ENCODE data around the gene GNAT2. TPM values are rescaled to one million over a fixed set of nuclear protein-coding genes. Genes with fewer than 3 reads are reported as not detected.

The GNAT2 gene
- total and polyA plus RNA-seq, 2 donors (not counting 1 experiment from before 2014, with no cell fraction given): 0.17 to 0.22 TPM

DNA sequence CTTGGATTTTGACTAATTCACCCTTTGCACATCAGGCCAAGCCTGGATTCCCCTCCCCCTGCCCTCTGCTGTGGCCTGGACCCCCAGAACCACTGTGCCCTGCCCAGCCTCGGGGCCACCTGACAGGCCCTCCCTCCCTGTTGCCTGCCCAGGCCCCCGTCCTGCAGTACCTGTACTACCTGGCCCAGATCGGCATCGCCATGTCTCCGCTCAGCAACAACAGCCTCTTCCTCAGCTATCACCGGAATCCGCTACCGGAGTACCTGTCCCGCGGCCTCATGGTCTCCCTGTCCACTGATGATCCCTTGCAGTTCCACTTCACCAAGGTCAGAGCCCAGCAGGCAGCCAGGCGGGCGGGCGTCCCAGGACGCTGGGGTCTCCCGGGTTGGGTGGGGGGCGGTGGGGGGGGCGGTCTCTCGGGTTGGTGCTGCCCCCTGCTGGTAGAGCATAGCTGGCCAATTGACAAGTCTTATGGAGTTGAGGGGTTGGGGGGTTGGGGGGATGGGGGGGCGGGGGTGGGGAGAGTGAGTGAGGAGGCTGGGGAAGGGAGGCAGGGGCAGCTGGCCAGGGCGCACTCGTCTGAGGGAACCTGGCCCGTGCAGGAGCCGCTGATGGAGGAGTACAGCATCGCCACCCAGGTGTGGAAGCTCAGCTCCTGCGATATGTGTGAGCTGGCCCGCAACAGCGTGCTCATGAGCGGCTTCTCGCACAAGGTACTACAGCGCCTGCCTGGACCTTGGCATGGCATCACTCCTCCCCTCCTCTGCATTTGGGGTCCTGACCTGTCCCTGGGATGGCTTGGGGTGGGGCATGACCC, 10.9 kb upstream of the GNAT2 start:
- Histone ChIP-seq H3K4me1 (ENCODE audit: control insufficient read depth, extremely low read depth, insufficient read depth, low read length) (no peaks in the 10 kb centered on the region), H3K27me3 (ENCODE audit: control insufficient read depth, insufficient read depth, low read length) (no peaks in the 10 kb centered on the region), H3K4me3 (replicated peaks in 1 of 4; ENCODE audit: control extremely low read depth in 1 of 4, insufficient read depth in 1 of 4, low read depth in 3 of 4, low read length in 4 of 4) (no peak overlapping the region), H3K79me2 (ENCODE audit: control insufficient read depth, insufficient read depth, low read length) (peaks cover 1% of the 10 kb centered on the region), H2AFZ (ENCODE audit: low read length) (no peak overlapping the region), H3K4me2 (ENCODE audit: extremely low read depth, insufficient read depth, low read length) (no peak overlapping the region), H3K9ac (ENCODE audit: insufficient read depth, low read length) (no peak overlapping the region), H4K20me1 (ENCODE audit: control insufficient read depth, extremely low read depth, insufficient read depth, low read length) (no peaks in the 10 kb centered on the region), H3K9me3 (ENCODE audit: control insufficient read depth, insufficient read depth, low read depth, low read length) (no peaks in the 10 kb centered on the region), H3K36me3 (ENCODE audit: control insufficient read depth, insufficient read depth, low read length) (peaks cover 33% of the 10 kb centered on the region), H3K27ac (ENCODE audit: insufficient read depth, low read length) (no peak overlapping the region)
- TF ChIP-seq EZH2 (IDR thresholded peaks at IDR 0.05; ENCODE audit: low read length, missing control alignments) (no peak), CTCF (conservative IDR thresholded peaks at IDR 0.05 in 1 of 2, IDR thresholded peaks at IDR 0.05 in 1 of 2; ENCODE audit: low read depth in 1 of 2, low read length in 2 of 2) (peak; percentile 3 to 13)
- no peak for DNase-seq (ENCODE audit: low read depth in 2 of 2)

GRCh38 chr1:109629372-109630030, 10.1 kb upstream of the GNAT2 start:
- DNase-seq (ENCODE audit: low read depth in 2 of 2): no peak
- Histone ChIP-seq H3K79me2 (ENCODE audit: control insufficient read depth, insufficient read depth, low read length) (peaks cover 8% of the 10 kb centered on the region), H3K4me1 (ENCODE audit: control insufficient read depth, extremely low read depth, insufficient read depth, low read length) (peaks cover 1% of the 10 kb centered on the region), H3K27me3 (ENCODE audit: control insufficient read depth, insufficient read depth, low read length) (no peaks in the 10 kb centered on the region), H3K4me3 (replicated peaks in 1 of 4; ENCODE audit: control extremely low read depth in 1 of 4, insufficient read depth in 1 of 4, low read depth in 3 of 4, low read length in 4 of 4) (no peak overlapping the region), H3K27ac (ENCODE audit: insufficient read depth, low read length) (no peak overlapping the region), H4K20me1 (ENCODE audit: control insufficient read depth, extremely low read depth, insufficient read depth, low read length) (no peaks in the 10 kb centered on the region), H2AFZ (ENCODE audit: low read length) (no peak overlapping the region), H3K9me3 (ENCODE audit: control insufficient read depth, insufficient read depth, low read depth, low read length) (no peaks in the 10 kb centered on the region), H3K36me3 (ENCODE audit: control insufficient read depth, insufficient read depth, low read length) (peaks cover 33% of the 10 kb centered on the region), H3K4me2 (ENCODE audit: extremely low read depth, insufficient read depth, low read length) (no peak overlapping the region), H3K9ac (ENCODE audit: insufficient read depth, low read length) (no peak overlapping the region)
- TF ChIP-seq CTCF (conservative IDR thresholded peaks at IDR 0.05 in 1 of 2, IDR thresholded peaks at IDR 0.05 in 1 of 2; ENCODE audit: low read depth in 1 of 2, low read length in 2 of 2) (no peak), EZH2 (IDR thresholded peaks at IDR 0.05; ENCODE audit: low read length, missing control alignments) (no peak)

DNA sequence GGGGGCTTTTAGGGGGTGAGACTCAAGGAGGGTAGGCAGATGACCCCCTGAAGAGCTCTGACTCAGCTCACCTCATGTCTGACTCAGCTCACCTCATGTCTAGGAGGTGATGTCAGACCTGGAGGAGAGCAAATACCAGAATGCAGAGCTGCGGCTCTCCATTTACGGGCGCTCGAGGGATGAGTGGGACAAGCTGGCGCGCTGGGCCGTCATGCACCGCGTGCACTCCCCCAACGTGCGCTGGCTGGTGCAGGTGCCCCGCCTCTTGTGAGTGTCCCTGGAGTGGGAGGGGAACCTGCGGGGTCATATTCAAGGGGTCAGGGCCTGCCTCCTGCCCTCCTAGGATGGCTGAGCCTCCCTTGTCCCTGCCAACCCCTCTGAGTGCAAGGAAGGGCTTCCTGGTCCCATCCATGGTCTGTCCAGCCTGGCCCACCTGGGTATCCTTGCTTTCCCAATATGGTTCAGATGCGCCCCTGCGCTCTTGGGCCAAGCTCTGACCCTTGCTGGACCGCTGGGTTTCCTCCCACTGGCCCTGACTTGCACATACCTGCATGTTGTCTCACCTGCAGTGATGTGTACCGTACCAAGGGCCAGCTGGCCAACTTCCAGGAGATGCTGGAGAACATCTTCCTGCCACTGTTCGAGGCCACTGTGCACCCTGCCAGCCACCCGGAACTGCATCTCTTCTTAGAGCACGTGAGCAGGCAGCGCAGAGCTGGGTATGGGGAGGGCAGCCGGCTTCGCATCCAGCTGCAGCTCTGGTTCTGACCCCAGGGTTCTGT, 9.3 kb upstream of the GNAT2 start:
- H3K4me1 ChIP-seq (ENCODE audit: control insufficient read depth, extremely low read depth, insufficient read depth, low read length): peaks cover 4% of the 10 kb centered on the region
- TF ChIP-seq CTCF (conservative IDR thresholded peaks at IDR 0.05 in 1 of 2, IDR thresholded peaks at IDR 0.05 in 1 of 2; ENCODE audit: low read depth in 1 of 2, low read length in 2 of 2) (no peak), EZH2 (IDR thresholded peaks at IDR 0.05; ENCODE audit: low read length, missing control alignments) (no peak)
- peaks cover 16% of the 10 kb centered on the region for H3K79me2 ChIP-seq (ENCODE audit: control insufficient read depth, insufficient read depth, low read length)
- H2AFZ ChIP-seq (ENCODE audit: low read length): no peak overlapping the region
- H3K36me3 ChIP-seq (ENCODE audit: control insufficient read depth, insufficient read depth, low read length): peaks cover 33% of the 10 kb centered on the region
- no peaks in the 10 kb centered on the region for H4K20me1 ChIP-seq (ENCODE audit: control insufficient read depth, extremely low read depth, insufficient read depth, low read length)
- H3K27ac ChIP-seq (ENCODE audit: insufficient read depth, low read length): no peak overlapping the region
- H3K4me2 ChIP-seq (ENCODE audit: extremely low read depth, insufficient read depth, low read length): no peak overlapping the region
- DNase-seq (ENCODE audit: low read depth in 2 of 2): peak in 1 of 2 donors; percentile 87
- H3K27me3 ChIP-seq (ENCODE audit: control insufficient read depth, insufficient read depth, low read length): no peaks in the 10 kb centered on the region
- no peak overlapping the region for H3K9ac ChIP-seq (ENCODE audit: insufficient read depth, low read length)
- no peak overlapping the region for H3K4me3 ChIP-seq (replicated peaks in 1 of 4; ENCODE audit: control extremely low read depth in 1 of 4, insufficient read depth in 1 of 4, low read depth in 3 of 4, low read length in 4 of 4)
- H3K9me3 ChIP-seq (ENCODE audit: control insufficient read depth, insufficient read depth, low read depth, low read length): no peaks in the 10 kb centered on the region
